Measurements from ENCODE around the gene CSF2RB. TPM values are rescaled to one million over a fixed set of nuclear protein-coding genes. Genes with fewer than 3 reads are reported as not detected.
A peak's percentile ranks its signal among the peaks of the same experiment; 100 is the strongest.

The CSF2RB gene
- total RNA-seq, 1 donor from 2014 or later, result not detected

DNA sequence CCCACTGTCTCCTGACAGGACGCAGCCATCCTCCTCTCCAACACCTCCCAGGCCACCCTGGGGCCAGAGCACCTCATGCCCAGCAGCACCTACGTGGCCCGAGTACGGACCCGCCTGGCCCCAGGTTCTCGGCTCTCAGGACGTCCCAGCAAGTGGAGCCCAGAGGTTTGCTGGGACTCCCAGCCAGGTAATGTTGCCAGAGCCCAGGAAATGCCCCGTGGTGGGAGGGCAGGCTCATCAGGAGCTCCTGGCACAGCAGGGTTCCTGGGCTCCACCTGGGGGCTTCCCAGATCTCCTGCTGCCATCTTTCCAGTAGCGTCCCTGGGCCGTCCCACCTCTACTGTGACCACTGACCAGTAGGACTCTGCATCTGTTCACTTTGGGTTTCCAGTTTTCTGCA, 16.2 kb downstream of the CSF2RB start:
- H3K9me3 ChIP-seq (ENCODE audit: low read depth), result no peaks in the 10 kb centered on the region
- H3K27me3 ChIP-seq, result no peaks in the 10 kb centered on the region
- no peak for DNase-seq (ENCODE audit: low spot score)
- H3K4me3 Mint-ChIP-seq, result no peak overlapping the region
- H3K27ac ChIP-seq, result no peak overlapping the region
- H3F3A ChIP-seq (ENCODE audit: low read depth), result no peaks in the 10 kb centered on the region
- H3K4me2 ChIP-seq, result no peak overlapping the region
- no peaks in the 10 kb centered on the region for H3K36me3 ChIP-seq
- no peak overlapping the region for H3K9ac ChIP-seq
- H3K27me3 Mint-ChIP-seq (ENCODE audit: insufficient read depth, low read depth), result peaks cover 16% of the 10 kb centered on the region
- peaks cover 5% of the 10 kb centered on the region for H3K4me1 ChIP-seq
- H2AFZ ChIP-seq (replicated peaks), result no peak overlapping the region
- H3K27ac Mint-ChIP-seq, result peak overlapping the region; percentile 88
- TF ChIP-seq, protein P1, sequence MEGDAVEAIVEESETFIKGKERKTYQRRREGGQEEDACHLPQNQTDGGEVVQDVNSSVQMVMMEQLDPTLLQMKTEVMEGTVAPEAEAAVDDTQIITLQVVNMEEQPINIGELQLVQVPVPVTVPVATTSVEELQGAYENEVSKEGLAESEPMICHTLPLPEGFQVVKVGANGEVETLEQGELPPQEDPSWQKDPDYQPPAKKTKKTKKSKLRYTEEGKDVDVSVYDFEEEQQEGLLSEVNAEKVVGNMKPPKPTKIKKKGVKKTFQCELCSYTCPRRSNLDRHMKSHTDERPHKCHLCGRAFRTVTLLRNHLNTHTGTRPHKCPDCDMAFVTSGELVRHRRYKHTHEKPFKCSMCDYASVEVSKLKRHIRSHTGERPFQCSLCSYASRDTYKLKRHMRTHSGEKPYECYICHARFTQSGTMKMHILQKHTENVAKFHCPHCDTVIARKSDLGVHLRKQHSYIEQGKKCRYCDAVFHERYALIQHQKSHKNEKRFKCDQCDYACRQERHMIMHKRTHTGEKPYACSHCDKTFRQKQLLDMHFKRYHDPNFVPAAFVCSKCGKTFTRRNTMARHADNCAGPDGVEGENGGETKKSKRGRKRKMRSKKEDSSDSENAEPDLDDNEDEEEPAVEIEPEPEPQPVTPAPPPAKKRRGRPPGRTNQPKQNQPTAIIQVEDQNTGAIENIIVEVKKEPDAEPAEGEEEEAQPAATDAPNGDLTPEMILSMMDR (IDR thresholded peaks at IDR 0.05), result no peak
- TF ChIP-seq EZH2 (IDR thresholded peaks at IDR 0.05) (no peak), EZH2phosphoT487 (IDR thresholded peaks at IDR 0.05) (no peak)
- H3K4me1 Mint-ChIP-seq, result peaks cover 27% of the 10 kb centered on the region
- H3K36me3 Mint-ChIP-seq, result no peaks in the 10 kb centered on the region
- H3K9me3 Mint-ChIP-seq, result no peaks in the 10 kb centered on the region
- no peaks in the 10 kb centered on the region for H3K79me2 ChIP-seq (ENCODE audit: low read depth)
- H4K20me1 ChIP-seq (ENCODE audit: low read depth), result no peaks in the 10 kb centered on the region
- no peak overlapping the region for H3K4me3 ChIP-seq

DNA sequence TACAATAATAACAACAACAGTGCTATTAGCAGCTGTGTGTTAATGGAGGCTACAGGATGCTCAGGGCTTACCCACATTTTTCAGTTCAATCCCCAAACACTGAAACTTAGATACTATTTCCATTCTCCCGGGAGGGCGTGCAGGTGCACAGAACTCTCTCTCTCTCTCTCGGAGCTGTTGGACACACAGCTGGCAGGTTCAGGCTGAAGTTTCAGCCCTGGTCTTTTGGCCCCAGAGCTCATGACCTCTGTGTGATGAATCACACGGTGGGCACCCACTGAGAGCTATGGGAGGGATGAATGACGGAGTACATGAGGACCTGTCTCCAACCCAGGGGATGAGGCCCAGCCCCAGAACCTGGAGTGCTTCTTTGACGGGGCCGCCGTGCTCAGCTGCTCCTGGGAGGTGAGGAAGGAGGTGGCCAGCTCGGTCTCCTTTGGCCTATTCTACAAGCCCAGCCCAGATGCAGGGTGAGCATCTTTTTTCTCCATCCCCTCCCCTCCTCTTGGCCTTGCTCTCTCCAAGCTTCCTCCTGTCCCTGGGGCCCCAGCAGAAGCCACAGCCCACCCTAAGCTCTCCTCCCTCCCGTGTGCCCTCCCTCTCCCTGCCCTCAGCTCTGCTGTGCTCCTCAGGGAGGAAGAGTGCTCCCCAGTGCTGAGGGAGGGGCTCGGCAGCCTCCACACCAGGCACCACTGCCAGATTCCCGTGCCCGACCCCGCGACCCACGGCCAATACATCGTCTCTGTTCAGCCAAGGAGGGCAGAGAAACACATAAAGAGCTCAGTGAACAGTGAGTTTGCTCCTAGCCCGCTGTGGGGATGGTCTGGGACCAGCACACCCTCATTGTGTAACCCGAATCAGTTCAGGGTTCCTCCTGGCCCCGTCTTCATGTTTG, 16.9 kb downstream of the CSF2RB start:
- no peaks in the 10 kb centered on the region for H3K9me3 Mint-ChIP-seq
- no peak overlapping the region for H3K4me3 Mint-ChIP-seq
- DNase-seq (ENCODE audit: low spot score), result no peak

DNA sequence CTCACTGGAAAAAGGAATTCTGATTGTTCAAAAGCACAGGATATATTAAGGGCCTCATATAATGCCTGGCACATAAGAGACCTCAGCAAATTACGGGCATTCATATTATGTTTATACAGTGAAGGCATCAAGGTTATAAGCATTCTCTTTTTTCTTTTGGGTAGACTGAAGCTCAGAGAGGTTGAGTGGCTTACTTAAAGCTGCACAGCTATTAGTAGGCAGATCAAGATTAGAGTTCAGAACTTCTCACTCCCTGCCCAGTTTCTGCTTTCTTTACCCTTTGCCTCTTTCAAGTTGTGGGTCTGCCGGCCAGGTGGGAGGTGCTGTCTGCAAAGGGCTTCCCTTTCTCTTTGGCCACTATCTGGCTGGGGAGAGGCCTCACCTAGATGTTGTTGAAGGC, 18.0 kb downstream of the CSF2RB start:
- Histone ChIP-seq H3K27ac (no peak overlapping the region), H3K9ac (no peak overlapping the region), H3K27me3 (no peaks in the 10 kb centered on the region), H3K4me3 (no peak overlapping the region), H3K36me3 (no peaks in the 10 kb centered on the region), H3K79me2 (ENCODE audit: low read depth) (no peaks in the 10 kb centered on the region), H3F3A (ENCODE audit: low read depth) (no peaks in the 10 kb centered on the region), H4K20me1 (ENCODE audit: low read depth) (no peaks in the 10 kb centered on the region), H2AFZ (replicated peaks) (no peak overlapping the region), H3K4me2 (no peak overlapping the region), H3K9me3 (ENCODE audit: low read depth) (no peaks in the 10 kb centered on the region), H3K4me1 (peaks cover 5% of the 10 kb centered on the region)
- Mint-ChIP-seq H3K9me3 (no peaks in the 10 kb centered on the region), H3K4me1 (peaks cover 27% of the 10 kb centered on the region), H3K27me3 (ENCODE audit: insufficient read depth, low read depth) (peaks cover 10% of the 10 kb centered on the region), H3K36me3 (no peaks in the 10 kb centered on the region), H3K4me3 (no peak overlapping the region), H3K27ac (peak overlapping the region; percentile 30)
- TF ChIP-seq EZH2 (IDR thresholded peaks at IDR 0.05) (no peak), EZH2phosphoT487 (IDR thresholded peaks at IDR 0.05) (no peak)
- TF ChIP-seq, protein P1 (IDR thresholded peaks at IDR 0.05), result no peak
- no peak for DNase-seq (ENCODE audit: low spot score)

More for the DNA sequence above, 16.9 kb downstream of the CSF2RB start:
- Mint-ChIP-seq H3K27me3 (ENCODE audit: insufficient read depth, low read depth) (peaks cover 12% of the 10 kb centered on the region), H3K27ac (peak overlapping the region; percentile 88), H3K4me1 (peaks cover 27% of the 10 kb centered on the region), H3K36me3 (no peaks in the 10 kb centered on the region)
- Histone ChIP-seq H3K27ac (no peak overlapping the region), H2AFZ (replicated peaks) (peak overlapping the region; percentile 89), H3K79me2 (ENCODE audit: low read depth) (no peaks in the 10 kb centered on the region), H3K36me3 (no peaks in the 10 kb centered on the region), H3K4me3 (no peak overlapping the region), H3F3A (ENCODE audit: low read depth) (no peaks in the 10 kb centered on the region), H3K4me1 (peaks cover 5% of the 10 kb centered on the region), H3K9ac (no peak overlapping the region), H3K27me3 (no peaks in the 10 kb centered on the region), H3K9me3 (ENCODE audit: low read depth) (no peaks in the 10 kb centered on the region), H3K4me2 (no peak overlapping the region), H4K20me1 (ENCODE audit: low read depth) (no peaks in the 10 kb centered on the region)
- no peak for TF ChIP-seq EZH2 (IDR thresholded peaks at IDR 0.05)
- TF ChIP-seq, protein P1 (IDR thresholded peaks at IDR 0.05), result no peak
- TF ChIP-seq EZH2phosphoT487 (IDR thresholded peaks at IDR 0.05), result no peak
